Thyroid gland (tissue), 4 donors: ENCODE results near the gene PAX7.

Experiments used
- POLR2A ChIP-seq, 2 donors: fragments of 450-650 bp; IDR thresholded peaks; one replicate each; pipeline ENCODE4 v1.6.1; 2017; ENCODE audit warnings: antibody characterized with exemption in 2 of 2, mild to moderate bottlenecking in 2 of 2, moderate library complexity in 1 of 2
- TF ChIP-seq, protein P1 (sequence below), 6 experiments: fragments of 200-600 bp in 3 of 6; fragments of 450-650 bp in 3 of 6; sonication (generic) in 3 of 6; IDR thresholded peaks; one replicate each; pipeline ENCODE4 v1.5.1; 2016 to 2019; ENCODE audit warnings: antibody characterized with exemption in 6 of 6, mild to moderate bottlenecking in 2 of 6, inconsistent platforms in 1 of 6, moderate library complexity in 1 of 6

DNA sequence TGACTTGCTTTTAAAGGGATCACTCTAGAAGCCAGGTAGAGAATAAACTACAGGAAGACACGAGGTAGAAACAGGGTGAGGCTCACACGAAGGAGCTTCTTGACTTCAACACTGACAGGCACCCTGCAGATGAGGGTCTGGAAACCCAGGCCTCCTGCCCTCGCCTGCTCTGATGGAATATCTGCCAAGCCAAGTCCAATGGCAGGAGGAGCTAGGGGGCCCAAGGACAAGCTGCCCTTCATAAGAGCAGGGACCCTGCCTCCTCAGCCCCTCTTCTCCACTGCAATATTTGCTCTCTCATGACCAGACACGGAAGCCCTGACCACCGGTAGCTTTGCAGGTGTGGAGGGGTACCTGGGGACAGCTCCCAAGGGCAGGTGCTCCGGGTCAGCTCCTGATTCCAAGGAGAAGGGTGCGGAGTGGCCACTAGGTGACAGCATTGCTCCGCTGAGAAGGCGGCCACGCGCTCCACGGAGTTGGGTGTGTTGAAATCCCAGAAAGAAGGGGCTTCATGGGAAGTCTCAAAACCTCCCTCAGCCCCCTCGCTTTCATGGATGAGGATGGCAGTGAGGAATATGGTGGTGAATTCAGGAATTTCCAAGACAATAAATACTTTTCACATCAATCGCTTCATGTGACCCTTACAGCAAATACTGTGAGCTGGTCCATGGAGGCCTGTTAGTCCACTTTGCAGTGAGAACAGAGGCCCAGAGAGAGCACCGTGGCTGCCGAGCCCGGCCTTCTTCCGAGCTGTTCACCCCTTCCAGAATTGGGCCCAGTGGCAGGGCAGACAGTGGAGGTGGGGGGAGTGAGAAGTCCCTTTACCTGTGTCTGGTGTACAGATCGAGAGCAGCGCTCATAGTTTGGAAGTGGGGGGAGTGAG lies 33.2 kb upstream of the PAX7 start:
- TF ChIP-seq, protein P1, sequence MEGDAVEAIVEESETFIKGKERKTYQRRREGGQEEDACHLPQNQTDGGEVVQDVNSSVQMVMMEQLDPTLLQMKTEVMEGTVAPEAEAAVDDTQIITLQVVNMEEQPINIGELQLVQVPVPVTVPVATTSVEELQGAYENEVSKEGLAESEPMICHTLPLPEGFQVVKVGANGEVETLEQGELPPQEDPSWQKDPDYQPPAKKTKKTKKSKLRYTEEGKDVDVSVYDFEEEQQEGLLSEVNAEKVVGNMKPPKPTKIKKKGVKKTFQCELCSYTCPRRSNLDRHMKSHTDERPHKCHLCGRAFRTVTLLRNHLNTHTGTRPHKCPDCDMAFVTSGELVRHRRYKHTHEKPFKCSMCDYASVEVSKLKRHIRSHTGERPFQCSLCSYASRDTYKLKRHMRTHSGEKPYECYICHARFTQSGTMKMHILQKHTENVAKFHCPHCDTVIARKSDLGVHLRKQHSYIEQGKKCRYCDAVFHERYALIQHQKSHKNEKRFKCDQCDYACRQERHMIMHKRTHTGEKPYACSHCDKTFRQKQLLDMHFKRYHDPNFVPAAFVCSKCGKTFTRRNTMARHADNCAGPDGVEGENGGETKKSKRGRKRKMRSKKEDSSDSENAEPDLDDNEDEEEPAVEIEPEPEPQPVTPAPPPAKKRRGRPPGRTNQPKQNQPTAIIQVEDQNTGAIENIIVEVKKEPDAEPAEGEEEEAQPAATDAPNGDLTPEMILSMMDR (IDR thresholded peaks at IDR 0.05): peak; percentile 88 to 98 (median 92)
- TF ChIP-seq POLR2A (IDR thresholded peaks at IDR 0.05): no peak
